Suprapubic skin (tissue), 4 donors: ENCODE data around the gene GCM1. TPM values are rescaled to one million over a fixed set of nuclear protein-coding genes. Genes with fewer than 3 reads are reported as not detected.

Source experiments
- DNase-seq, 2 donors: peaks; one replicate each; pipeline ENCODE4 v3.0.0-alpha.2; 2019; ENCODE audit warnings: low spot score in 2 of 2
- H3K27ac ChIP-seq: fragments of 200-600 bp; sonication (generic); one replicate; pipeline ENCODE4 v1.5.1; 2019
- H3K27me3 ChIP-seq: fragments of 200-600 bp; sonication (generic); one replicate; pipeline ENCODE4 v1.5.1; 2019
- H3K36me3 ChIP-seq: fragments of 200-600 bp; sonication (generic); one replicate; pipeline ENCODE4 v1.5.1; 2019
- H3K4me1 ChIP-seq: fragments of 200-600 bp; sonication (generic); one replicate; pipeline ENCODE4 v1.5.1; 2019
- H3K4me3 ChIP-seq: fragments of 200-600 bp; sonication (generic); one replicate; pipeline ENCODE4 v1.5.1; 2019; ENCODE audit warnings: mild to moderate bottlenecking
- H3K9me3 ChIP-seq: fragments of 200-600 bp; sonication (generic); one replicate; pipeline ENCODE4 v1.5.1; 2019
- CTCF ChIP-seq, 2 donors: fragments of 200-600 bp in 1 of 2; fragments of 450-650 bp in 1 of 2; sonication (generic) in 1 of 2; IDR thresholded peaks; one replicate each; pipeline ENCODE4 v1.5.1; 2016 to 2019; ENCODE audit warnings: antibody characterized with exemption in 2 of 2, mild to moderate bottlenecking in 1 of 2, moderate library complexity in 1 of 2
- EP300 ChIP-seq: sonication (generic); formaldehyde crosslinking; IDR thresholded peaks from one replicate; pipeline ENCODE4 v1.6.1; 2017; ENCODE audit warnings: antibody characterized with exemption
- POLR2A ChIP-seq, 2 donors: fragments of 450-650 bp; IDR thresholded peaks; one replicate each; pipeline ENCODE4 v1.6.1; 2017; ENCODE audit warnings: antibody characterized with exemption in 2 of 2, mild to moderate bottlenecking in 2 of 2, moderate library complexity in 2 of 2
- POLR2AphosphoS5 ChIP-seq, 3 donors: sonication (generic); formaldehyde crosslinking; IDR thresholded peaks; one replicate each; pipeline ENCODE4 v1.6.1; 2017; ENCODE audit warnings: antibody characterized with exemption in 3 of 3
- WGBS: methylation state at CpG from one replicate; pipeline ENCODE4 v1.1.5; 2018; 5-methylcytosine and 5-hydroxymethylcytosine counted together
- total RNA-seq, 4 donors: library from RNA; depleted of rRNA; stranded (reverse); fragments of >200 nt; gene quantifications; one replicate each; pipeline ENCODE4 v1.1.0, GENCODE V29; 2016

GCM1 gene
- total RNA-seq, 4 donors from 2014 or later: 0.24 TPM; not detected in 3

- TF ChIP-seq EP300 (no peak), POLR2AphosphoS5 (IDR thresholded peaks at IDR 0.05) (no peak), CTCF (IDR thresholded peaks at IDR 0.05) (no peak), POLR2A (IDR thresholded peaks at IDR 0.05) (no peak)
- H3K36me3 ChIP-seq: peaks cover 72% of the 10 kb centered on the region
Measured at GRCh38 chr6:53100561-53100960, 48.1 kb downstream of the GCM1 start.

GRCh38 chr6:53095716-53096115 is 52.9 kb downstream of the GCM1 start:
- Histone ChIP-seq H3K27me3 (no peaks in the 10 kb centered on the region), H3K4me1 (no peaks in the 10 kb centered on the region), H3K9me3 (no peaks in the 10 kb centered on the region), H3K4me3 (no peak overlapping the region), H3K36me3 (peaks cover 99% of the 10 kb centered on the region), H3K27ac (no peak overlapping the region)
- TF ChIP-seq CTCF (IDR thresholded peaks at IDR 0.05) (no peak), POLR2A (IDR thresholded peaks at IDR 0.05) (no peak), EP300 (no peak), POLR2AphosphoS5 (IDR thresholded peaks at IDR 0.05) (no peak)
- DNase-seq: no peak
- WGBS: 77% methylated on average over 1 of the region's 1 CpG

More at GRCh38 chr6:53100561-53100960, 48.1 kb downstream of the GCM1 start:
- 21% methylated on average over 2 of the region's 2 CpGs for WGBS
- Histone ChIP-seq H3K9me3 (no peaks in the 10 kb centered on the region), H3K4me3 (no peak overlapping the region), H3K27me3 (no peaks in the 10 kb centered on the region), H3K27ac (no peak overlapping the region), H3K4me1 (no peaks in the 10 kb centered on the region)
- no peak for DNase-seq

GRCh38 chr6:53095270-53095669 is 53.4 kb downstream of the GCM1 start:
- WGBS: 93% methylated on average over 3 of the region's 3 CpGs
- no peak for DNase-seq
- peaks cover 100% of the 10 kb centered on the region for H3K36me3 ChIP-seq
- no peaks in the 10 kb centered on the region for H3K27me3 ChIP-seq
- no peak overlapping the region for H3K27ac ChIP-seq
- TF ChIP-seq EP300: no peak
- TF ChIP-seq POLR2AphosphoS5 (IDR thresholded peaks at IDR 0.05): no peak
- no peak for TF ChIP-seq POLR2A (IDR thresholded peaks at IDR 0.05)
- no peak for TF ChIP-seq CTCF (IDR thresholded peaks at IDR 0.05)
- H3K9me3 ChIP-seq: no peaks in the 10 kb centered on the region
- H3K4me1 ChIP-seq: no peaks in the 10 kb centered on the region
- no peak overlapping the region for H3K4me3 ChIP-seq

- TF ChIP-seq POLR2AphosphoS5 (IDR thresholded peaks at IDR 0.05): no peak
- no peak for TF ChIP-seq POLR2A (IDR thresholded peaks at IDR 0.05)
- TF ChIP-seq EP300: no peak
- no peak for TF ChIP-seq CTCF (IDR thresholded peaks at IDR 0.05)
- no peak for DNase-seq
- WGBS: 84% methylated on average over 2 of the region's 2 CpGs
- no peak overlapping the region for H3K27ac ChIP-seq
- peaks cover 88% of the 10 kb centered on the region for H3K36me3 ChIP-seq
- no peaks in the 10 kb centered on the region for H3K4me1 ChIP-seq
- no peak overlapping the region for H3K4me3 ChIP-seq
- H3K9me3 ChIP-seq: no peaks in the 10 kb centered on the region
- H3K27me3 ChIP-seq: no peaks in the 10 kb centered on the region
Measured at GRCh38 chr6:53090576-53090975, 58.1 kb downstream of the GCM1 start.

- DNase-seq: no peak
- Histone ChIP-seq H3K4me3 (no peak overlapping the region), H3K36me3 (peaks cover 88% of the 10 kb centered on the region), H3K27me3 (no peaks in the 10 kb centered on the region), H3K27ac (no peak overlapping the region), H3K9me3 (no peaks in the 10 kb centered on the region), H3K4me1 (no peaks in the 10 kb centered on the region)
- no peak for TF ChIP-seq POLR2A (IDR thresholded peaks at IDR 0.05)
Measured at GRCh38 chr6:53089948-53090347, 58.7 kb downstream of the GCM1 start.

GRCh38 chr6:53086302-53086701 is 62.3 kb downstream of the GCM1 start:
- Histone ChIP-seq H3K9me3 (no peaks in the 10 kb centered on the region), H3K36me3 (peaks cover 88% of the 10 kb centered on the region), H3K4me3 (no peak overlapping the region), H3K27me3 (no peaks in the 10 kb centered on the region), H3K27ac (no peak overlapping the region), H3K4me1 (no peaks in the 10 kb centered on the region)
- 44% methylated on average over 2 of the region's 2 CpGs for WGBS
- no peak for DNase-seq
- TF ChIP-seq POLR2AphosphoS5 (IDR thresholded peaks at IDR 0.05) (no peak), CTCF (IDR thresholded peaks at IDR 0.05) (no peak), EP300 (no peak), POLR2A (IDR thresholded peaks at IDR 0.05) (no peak)
